ENCODE data around the gene PTPRU.

The PTPRU gene

DNA sequence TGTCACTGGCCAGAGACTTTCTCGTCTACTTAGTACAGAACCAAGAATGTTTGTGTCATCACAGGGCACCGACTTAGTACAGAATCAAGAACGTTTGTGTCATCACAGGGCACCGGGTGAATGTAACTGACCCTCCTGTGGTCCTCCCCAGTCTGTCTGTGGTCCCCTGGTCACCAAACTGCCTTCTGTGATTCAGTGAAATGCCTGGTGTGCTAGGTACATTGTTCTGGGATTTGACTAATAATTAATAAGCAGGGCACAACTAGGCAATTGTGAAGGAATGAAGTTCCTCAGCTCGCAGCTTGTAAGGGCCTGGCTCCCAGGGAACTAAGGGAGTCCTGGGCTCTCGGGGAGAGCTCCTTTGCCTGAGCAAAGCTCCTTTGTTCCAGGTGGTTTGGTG is 12.8 kb upstream of the PTPRU start:
- no peaks in the 10 kb centered on the region for H3K27me3 ChIP-seq (ENCODE audit: insufficient read depth, low read length, poor library complexity, severe bottlenecking)

DNA sequence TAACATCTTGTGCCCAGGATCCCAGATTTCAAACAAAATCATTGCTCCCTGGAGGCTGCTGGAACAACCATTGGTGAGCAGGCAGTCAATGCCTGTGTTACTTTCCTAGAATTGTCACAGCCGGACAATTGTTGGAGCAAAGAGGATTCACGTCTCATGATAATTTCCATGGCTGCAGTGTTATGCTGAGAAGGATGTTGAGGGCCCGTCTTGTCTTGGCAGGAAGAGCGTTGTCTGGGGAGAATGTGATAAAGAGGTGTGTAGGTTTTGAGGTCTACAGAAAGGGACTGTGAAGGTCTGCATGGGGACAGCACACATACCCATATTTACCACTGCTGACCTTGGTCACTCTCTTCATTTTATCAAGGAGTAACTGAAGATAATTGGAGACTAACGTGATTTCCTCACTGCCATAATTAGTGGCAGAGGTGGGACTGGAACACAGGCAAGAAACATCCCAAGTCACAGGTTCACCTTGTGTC is 11.9 kb upstream of the PTPRU start:
- no peaks in the 10 kb centered on the region for H3K79me2 ChIP-seq (ENCODE audit: insufficient read depth, low read length)
- no peaks in the 10 kb centered on the region for H3K36me3 ChIP-seq (ENCODE audit: insufficient read depth, low read length)
- H3K27me3 ChIP-seq (ENCODE audit: insufficient read depth, low read length, poor library complexity, severe bottlenecking), result no peaks in the 10 kb centered on the region
- H3K4me1 ChIP-seq (ENCODE audit: insufficient read depth, low read length, poor library complexity, severe bottlenecking), result peaks cover under 1% of the 10 kb centered on the region
- H3K9ac ChIP-seq (ENCODE audit: low read depth, low read length, poor library complexity, severe bottlenecking), result no peak overlapping the region
- no peaks in the 10 kb centered on the region for H3K9me2 ChIP-seq (replicated peaks; ENCODE audit: low read depth, low read length)
- no peak overlapping the region for H2AFZ ChIP-seq (ENCODE audit: low read length)
- no peak for TF ChIP-seq EZH2phosphoT487 (IDR thresholded peaks at IDR 0.05; ENCODE audit: borderline replicate concordance)
- no peaks in the 10 kb centered on the region for H3F3A ChIP-seq (ENCODE audit: low read depth)
- H3K9me3 ChIP-seq (ENCODE audit: insufficient read depth, low read depth, low read length), result no peaks in the 10 kb centered on the region
- H3K4me2 ChIP-seq (ENCODE audit: low read depth, low read length, poor library complexity, severe bottlenecking), result no peak overlapping the region
- H4K20me1 ChIP-seq (ENCODE audit: insufficient read depth, low read length, poor library complexity, severe bottlenecking), result no peaks in the 10 kb centered on the region
- no peak overlapping the region for H3K4me3 ChIP-seq (ENCODE audit: low read length, poor library complexity, severe bottlenecking)

More for the DNA sequence above, 12.8 kb upstream of the PTPRU start:
- Histone ChIP-seq H3K4me3 (ENCODE audit: low read length, poor library complexity, severe bottlenecking) (no peak overlapping the region), H3K9me3 (ENCODE audit: insufficient read depth, low read depth, low read length) (no peaks in the 10 kb centered on the region), H2AFZ (ENCODE audit: low read length) (no peak overlapping the region), H3K9me2 (replicated peaks; ENCODE audit: low read depth, low read length) (no peaks in the 10 kb centered on the region), H3K4me2 (ENCODE audit: low read depth, low read length, poor library complexity, severe bottlenecking) (no peak overlapping the region), H3K4me1 (ENCODE audit: insufficient read depth, low read length, poor library complexity, severe bottlenecking) (no peaks in the 10 kb centered on the region), H3K79me2 (ENCODE audit: insufficient read depth, low read length) (no peaks in the 10 kb centered on the region), H4K20me1 (ENCODE audit: insufficient read depth, low read length, poor library complexity, severe bottlenecking) (no peaks in the 10 kb centered on the region), H3F3A (ENCODE audit: low read depth) (no peaks in the 10 kb centered on the region), H3K9ac (ENCODE audit: low read depth, low read length, poor library complexity, severe bottlenecking) (no peak overlapping the region), H3K36me3 (ENCODE audit: insufficient read depth, low read length) (no peaks in the 10 kb centered on the region)
- TF ChIP-seq, protein P1, sequence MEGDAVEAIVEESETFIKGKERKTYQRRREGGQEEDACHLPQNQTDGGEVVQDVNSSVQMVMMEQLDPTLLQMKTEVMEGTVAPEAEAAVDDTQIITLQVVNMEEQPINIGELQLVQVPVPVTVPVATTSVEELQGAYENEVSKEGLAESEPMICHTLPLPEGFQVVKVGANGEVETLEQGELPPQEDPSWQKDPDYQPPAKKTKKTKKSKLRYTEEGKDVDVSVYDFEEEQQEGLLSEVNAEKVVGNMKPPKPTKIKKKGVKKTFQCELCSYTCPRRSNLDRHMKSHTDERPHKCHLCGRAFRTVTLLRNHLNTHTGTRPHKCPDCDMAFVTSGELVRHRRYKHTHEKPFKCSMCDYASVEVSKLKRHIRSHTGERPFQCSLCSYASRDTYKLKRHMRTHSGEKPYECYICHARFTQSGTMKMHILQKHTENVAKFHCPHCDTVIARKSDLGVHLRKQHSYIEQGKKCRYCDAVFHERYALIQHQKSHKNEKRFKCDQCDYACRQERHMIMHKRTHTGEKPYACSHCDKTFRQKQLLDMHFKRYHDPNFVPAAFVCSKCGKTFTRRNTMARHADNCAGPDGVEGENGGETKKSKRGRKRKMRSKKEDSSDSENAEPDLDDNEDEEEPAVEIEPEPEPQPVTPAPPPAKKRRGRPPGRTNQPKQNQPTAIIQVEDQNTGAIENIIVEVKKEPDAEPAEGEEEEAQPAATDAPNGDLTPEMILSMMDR (conservative IDR thresholded peaks at IDR 0.05; ENCODE audit: low read length), result no peak
- TF ChIP-seq EZH2phosphoT487 (IDR thresholded peaks at IDR 0.05; ENCODE audit: borderline replicate concordance), result no peak

DNA sequence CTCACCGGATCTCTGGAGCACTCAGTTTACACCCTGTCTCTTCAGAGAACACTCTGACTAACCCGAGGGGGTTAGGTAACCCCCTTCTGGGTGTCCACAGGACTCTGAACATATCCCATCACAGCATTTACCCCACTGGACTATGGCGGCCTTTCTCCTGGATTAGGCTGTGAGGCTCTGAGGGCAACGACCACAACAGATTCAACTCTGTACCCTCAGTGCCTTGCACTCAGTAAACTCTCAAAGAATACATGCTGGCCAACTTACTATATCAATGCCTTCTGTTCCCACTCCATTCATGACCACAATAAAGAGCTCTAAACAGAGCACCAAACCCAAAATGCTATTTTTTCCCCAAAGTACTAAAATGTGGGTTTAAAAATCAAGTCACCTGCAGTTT is 11.0 kb upstream of the PTPRU start:
- no peaks in the 10 kb centered on the region for H3F3A ChIP-seq (ENCODE audit: low read depth)
- H3K4me1 ChIP-seq (ENCODE audit: insufficient read depth, low read length, poor library complexity, severe bottlenecking), result peaks cover 8% of the 10 kb centered on the region
- no peak overlapping the region for H3K9ac ChIP-seq (ENCODE audit: low read depth, low read length, poor library complexity, severe bottlenecking)
- H3K27me3 ChIP-seq (ENCODE audit: insufficient read depth, low read length, poor library complexity, severe bottlenecking), result no peaks in the 10 kb centered on the region
- no peaks in the 10 kb centered on the region for H4K20me1 ChIP-seq (ENCODE audit: insufficient read depth, low read length, poor library complexity, severe bottlenecking)
- no peaks in the 10 kb centered on the region for H3K36me3 ChIP-seq (ENCODE audit: insufficient read depth, low read length)
- no peaks in the 10 kb centered on the region for H3K9me2 ChIP-seq (replicated peaks; ENCODE audit: low read depth, low read length)
- H2AFZ ChIP-seq (ENCODE audit: low read length), result no peak overlapping the region
- H3K9me3 ChIP-seq (ENCODE audit: insufficient read depth, low read depth, low read length), result no peaks in the 10 kb centered on the region
- H3K79me2 ChIP-seq (ENCODE audit: insufficient read depth, low read length), result peaks cover 7% of the 10 kb centered on the region
- H3K4me2 ChIP-seq (ENCODE audit: low read depth, low read length, poor library complexity, severe bottlenecking), result no peak overlapping the region
- TF ChIP-seq EZH2phosphoT487 (IDR thresholded peaks at IDR 0.05; ENCODE audit: borderline replicate concordance), result no peak
- TF ChIP-seq, protein P1 (conservative IDR thresholded peaks at IDR 0.05; ENCODE audit: low read length), result no peak
- no peak overlapping the region for H3K4me3 ChIP-seq (ENCODE audit: low read length, poor library complexity, severe bottlenecking)

DNA sequence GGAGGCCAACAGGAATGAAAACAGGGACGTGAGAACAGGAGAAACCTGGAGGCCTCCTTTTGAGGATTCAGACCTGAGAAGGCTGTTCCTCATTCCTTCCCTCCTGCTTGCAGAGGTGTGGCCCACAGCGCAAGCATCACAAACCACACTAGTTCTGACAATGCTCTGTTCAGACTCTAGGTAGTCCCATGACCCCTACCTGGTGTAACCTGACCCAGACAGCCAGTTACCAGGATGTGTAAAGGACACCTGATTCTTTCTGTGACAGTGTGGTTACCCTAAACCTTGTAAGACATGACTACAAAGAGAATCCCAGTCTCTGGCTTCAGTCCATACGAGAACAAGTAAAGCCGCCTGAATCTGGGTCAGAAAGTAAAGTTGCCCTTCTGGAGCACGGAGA is 8.8 kb upstream of the PTPRU start:
- Histone ChIP-seq H3K4me3 (ENCODE audit: low read length, poor library complexity, severe bottlenecking) (no peak overlapping the region), H3K4me1 (ENCODE audit: insufficient read depth, low read length, poor library complexity, severe bottlenecking) (peaks cover 8% of the 10 kb centered on the region), H3K9me3 (ENCODE audit: insufficient read depth, low read depth, low read length) (no peaks in the 10 kb centered on the region), H3K79me2 (ENCODE audit: insufficient read depth, low read length) (peaks cover 9% of the 10 kb centered on the region), H3K4me2 (ENCODE audit: low read depth, low read length, poor library complexity, severe bottlenecking) (no peak overlapping the region), H4K20me1 (ENCODE audit: insufficient read depth, low read length, poor library complexity, severe bottlenecking) (no peaks in the 10 kb centered on the region), H2AFZ (ENCODE audit: low read length) (no peak overlapping the region), H3K36me3 (ENCODE audit: insufficient read depth, low read length) (no peaks in the 10 kb centered on the region), H3K27me3 (ENCODE audit: insufficient read depth, low read length, poor library complexity, severe bottlenecking) (no peaks in the 10 kb centered on the region), H3K9me2 (replicated peaks; ENCODE audit: low read depth, low read length) (no peaks in the 10 kb centered on the region), H3K9ac (ENCODE audit: low read depth, low read length, poor library complexity, severe bottlenecking) (no peak overlapping the region), H3F3A (ENCODE audit: low read depth) (no peaks in the 10 kb centered on the region)
- TF ChIP-seq EZH2phosphoT487 (IDR thresholded peaks at IDR 0.05; ENCODE audit: borderline replicate concordance), result no peak
- TF ChIP-seq, protein P1 (conservative IDR thresholded peaks at IDR 0.05; ENCODE audit: low read length), result no peak

Data from Loucy (cell line).